GM23248 (cell line): ENCODE results near the gene UIMC1. TPM values are rescaled to one million over a fixed set of nuclear protein-coding genes. Genes with fewer than 3 reads are reported as not detected.
A peak's percentile ranks its signal among the peaks of the same experiment; 100 is the strongest.

ENCODE experiments used
- DNase-seq: peaks from one replicate; pipeline ENCODE4 v3.0.0-alpha.2; 2015
- H2AFZ ChIP-seq: fragments of 200-600 bp; sonication (generic); 2 replicates; pipeline ENCODE4 v1.6.1; 2016; ENCODE audit warnings: antibody characterized with exemption
- H3F3A ChIP-seq: fragments of 200-600 bp; sonication (generic); 2 replicates; pipeline ENCODE4 v1.6.1; 2016; ENCODE audit warnings: mild to moderate bottlenecking, antibody characterized with exemption, mixed run types; ENCODE audit not compliant: insufficient read depth
- H3K27ac ChIP-seq: fragments of 200-600 bp; sonication (generic); 2 replicates; pipeline ENCODE4 v1.5.1; 2016; ENCODE audit warnings: mild to moderate bottlenecking
- H3K27me3 ChIP-seq: fragments of 200-600 bp; sonication (generic); replicated peaks from 2 replicates; pipeline ENCODE4 v1.6.1; 2016; ENCODE audit warnings: mild to moderate bottlenecking; ENCODE audit not compliant: insufficient read depth
- H3K36me3 ChIP-seq: fragments of 200-600 bp; sonication (generic); 2 replicates; pipeline ENCODE4 v1.6.1; 2016; ENCODE audit warnings: low read depth, mild to moderate bottlenecking
- H3K4me1 ChIP-seq: fragments of 200-600 bp; sonication (generic); 2 replicates; pipeline ENCODE4 v1.6.1; 2016; ENCODE audit warnings: mild to moderate bottlenecking; ENCODE audit not compliant: insufficient read depth
- H3K4me2 ChIP-seq: fragments of 200-600 bp; sonication (generic); one replicate; pipeline ENCODE4 v1.6.1; 2016; ENCODE audit warnings: mild to moderate bottlenecking; ENCODE audit not compliant: unreplicated experiment
- H3K4me3 ChIP-seq: fragments of 200-600 bp; sonication (generic); 2 replicates; pipeline ENCODE4 v1.5.1; 2016; ENCODE audit warnings: mild to moderate bottlenecking
- H3K79me2 ChIP-seq: fragments of 200-600 bp; sonication (generic); 2 replicates; pipeline ENCODE4 v1.6.1; 2016; ENCODE audit warnings: mild to moderate bottlenecking; ENCODE audit not compliant: insufficient read depth
- H3K9ac ChIP-seq: fragments of 200-600 bp; sonication (generic); 2 replicates; pipeline ENCODE4 v1.6.1; 2016; ENCODE audit warnings: mild to moderate bottlenecking
- H3K9me2 ChIP-seq: fragments of 200-600 bp; sonication (generic); 2 replicates; pipeline ENCODE4 v1.6.1; 2016; ENCODE audit warnings: mixed run types, mild to moderate bottlenecking, moderate library complexity; ENCODE audit not compliant: insufficient read depth
- H3K9me3 ChIP-seq: fragments of 200-600 bp; sonication (generic); one replicate; pipeline ENCODE4 v1.6.1; 2017; ENCODE audit warnings: low read depth
- H4K20me1 ChIP-seq: fragments of 200-600 bp; sonication (generic); 2 replicates; pipeline ENCODE4 v1.6.0; 2016; ENCODE audit not compliant: insufficient read depth
- EZH2 ChIP-seq: fragments of 200-600 bp; sonication (generic); IDR thresholded peaks from 2 replicates; pipeline ENCODE4 v1.6.1; 2018; ENCODE audit warnings: antibody characterized with exemption, mild to moderate bottlenecking; ENCODE audit not compliant: insufficient read depth, poor library complexity, severe bottlenecking
- EZH2phosphoT487 ChIP-seq: fragments of 200-600 bp; sonication (generic); IDR thresholded peaks from 2 replicates; pipeline ENCODE4 v1.6.1; 2018; ENCODE audit warnings: antibody characterized with exemption, moderate library complexity, mild to moderate bottlenecking, low read depth; ENCODE audit not compliant: insufficient read depth
- WGBS, 2 experiments: methylation state at CpG; one replicate each; pipeline ENCODE4 v1.1.6; 2015 to 2017; ENCODE audit warnings: low lambda C conversion rate in 2 of 2, low coverage in 1 of 2; ENCODE audit errors: missing lambda C conversion rate in 2 of 2; 5-methylcytosine and 5-hydroxymethylcytosine counted together
- in situ Hi-C: fragments of 300-500 bp; cut with MboI; formaldehyde crosslinking; loops from 2 replicates; pipeline ENCODE4 v1.15.0; 2020
- polyA plus RNA-seq: library from polyadenylated mRNA; unstranded; fragments of >200 nt; fragmentation: Nextera tagmentation; extraction: Ambion mirVana; gene quantifications from 2 replicates; pipeline ENCODE4 v1.2.1, GENCODE V29; 2016
- total RNA-seq: library from RNA; depleted of rRNA; stranded (reverse); fragments of >200 nt; shearing (Covaris generic); gene quantifications from 2 replicates; pipeline ENCODE4 v1.2.3, GENCODE V29; 2014

The UIMC1 gene
- total and polyA plus RNA-seq, 2 experiments from 2014 or later = 18.4 to 27.6 TPM

- peaks cover 7% of the 10 kb centered on the region for H3K27me3 ChIP-seq
- in situ Hi-C loops = no loop called here
- DNase-seq = no peak
These were observed 120.0 kb downstream of the UIMC1 start for GRCh38 chr5:176886336-176887251.

GRCh38 chr5:176884571-176884890 lies 122.0 kb downstream of the UIMC1 start:
- Histone ChIP-seq H3K4me1 (no peaks in the 10 kb centered on the region), H3K4me3 (no peak overlapping the region), H3K36me3 (no peaks in the 10 kb centered on the region), H3K4me2 (no peak overlapping the region), H3K9me2 (no peaks in the 10 kb centered on the region), H3F3A (no peaks in the 10 kb centered on the region), H3K27ac (no peak overlapping the region), H3K9me3 (no peaks in the 10 kb centered on the region), H3K27me3 (0 out of 2 replicates have a peak, but pooled peaks cover 3% of the 10 kb centered on the region), H3K79me2 (no peaks in the 10 kb centered on the region), H4K20me1 (no peaks in the 10 kb centered on the region), H2AFZ (no peak overlapping the region), H3K9ac (no peak overlapping the region)
- 47 to 61% methylated on average over 4 of the region's 4 CpGs for WGBS, 2 experiments
- no peak for TF ChIP-seq EZH2phosphoT487
- no peak for DNase-seq
- in situ Hi-C loops = no loop called here

More at GRCh38 chr5:176886336-176887251, 120.0 kb downstream of the UIMC1 start:
- 60 to 67% methylated on average over 13 of the region's 13 CpGs for WGBS, 2 experiments
- H3K79me2 ChIP-seq = no peaks in the 10 kb centered on the region
- H3F3A ChIP-seq = no peaks in the 10 kb centered on the region
- H3K9ac ChIP-seq = no peak overlapping the region
- H3K9me2 ChIP-seq = no peaks in the 10 kb centered on the region
- no peak overlapping the region for H3K27ac ChIP-seq
- H3K4me2 ChIP-seq = no peak overlapping the region
- no peaks in the 10 kb centered on the region for H3K9me3 ChIP-seq
- H2AFZ ChIP-seq = no peak overlapping the region
- H3K36me3 ChIP-seq = no peaks in the 10 kb centered on the region
- no peaks in the 10 kb centered on the region for H3K4me1 ChIP-seq
- H4K20me1 ChIP-seq = no peaks in the 10 kb centered on the region
- H3K4me3 ChIP-seq = no peak overlapping the region
- TF ChIP-seq EZH2phosphoT487 = no peak
- TF ChIP-seq EZH2 = no peak

GRCh38 chr5:176883700-176884570 lies 122.6 kb downstream of the UIMC1 start:
- in situ Hi-C loops = no loop called here
- Histone ChIP-seq H3K9ac (no peak overlapping the region), H3K27me3 (0 out of 2 replicates have a peak, but pooled peaks cover 3% of the 10 kb centered on the region), H3K9me3 (no peaks in the 10 kb centered on the region), H3K4me2 (no peak overlapping the region), H2AFZ (no peak overlapping the region), H3K4me3 (no peak overlapping the region), H3K79me2 (no peaks in the 10 kb centered on the region), H3K36me3 (no peaks in the 10 kb centered on the region), H3K27ac (no peak overlapping the region), H3K4me1 (no peaks in the 10 kb centered on the region), H4K20me1 (no peaks in the 10 kb centered on the region), H3F3A (no peaks in the 10 kb centered on the region), H3K9me2 (no peaks in the 10 kb centered on the region)
- DNase-seq = no peak
- TF ChIP-seq EZH2 = no peak
- TF ChIP-seq EZH2phosphoT487 = no peak
- 72 to 78% methylated on average over 17 of the region's 17 CpGs for WGBS, 2 experiments

- H3K9me2 ChIP-seq = no peaks in the 10 kb centered on the region
- WGBS, 2 experiments = 30 to 39% methylated on average over 6 of the region's 6 CpGs
- DNase-seq = peak; percentile 44
- no peak for TF ChIP-seq EZH2
- no peak for TF ChIP-seq EZH2phosphoT487
- no peaks in the 10 kb centered on the region for H4K20me1 ChIP-seq
- H3K9ac ChIP-seq = no peak overlapping the region
- H3K9me3 ChIP-seq = no peaks in the 10 kb centered on the region
- peaks cover 8% of the 10 kb centered on the region; the same call in 1 of the 2 replicates for H3K27me3 ChIP-seq
- H3K27ac ChIP-seq = no peak overlapping the region
- H2AFZ ChIP-seq = no peak overlapping the region
- H3K36me3 ChIP-seq = no peaks in the 10 kb centered on the region
- in situ Hi-C loops = no loop called here
- H3F3A ChIP-seq = no peaks in the 10 kb centered on the region
- no peak overlapping the region for H3K4me2 ChIP-seq
- no peaks in the 10 kb centered on the region for H3K79me2 ChIP-seq
- no peak overlapping the region for H3K4me3 ChIP-seq
- no peaks in the 10 kb centered on the region for H3K4me1 ChIP-seq
These were observed 124.0 kb downstream of the UIMC1 start for GRCh38 chr5:176882567-176882903.
